Transverse colon (tissue), 4 donors: Measurements from ENCODE around the gene SBNO2. TPM values are rescaled to one million over a fixed set of nuclear protein-coding genes. Genes with fewer than 3 reads are reported as not detected.

ENCODE experiments used
- DNase-seq: peaks from one replicate; pipeline ENCODE4 v3.0.0-alpha.2; 2019
- H3K27ac ChIP-seq, 4 donors: fragments of 200-600 bp; sonication (generic); 2 replicates each; pipeline ENCODE4 v1.5.1; 2016 to 2018; ENCODE audit warnings: inconsistent platforms in 4 of 4
- H3K27me3 ChIP-seq: fragments of 200-600 bp; sonication (generic); 2 replicates; pipeline ENCODE4 v1.5.1; 2017; ENCODE audit warnings: inconsistent platforms
- H3K36me3 ChIP-seq, 4 donors: fragments of 200-600 bp; sonication (generic); 2 replicates each; pipeline ENCODE4 v1.5.1; 2017 to 2019; ENCODE audit warnings: inconsistent platforms in 4 of 4
- H3K4me1 ChIP-seq, 4 donors: fragments of 200-600 bp; sonication (generic); 2 replicates each; pipeline ENCODE4 v1.5.1; 2017 to 2020; ENCODE audit warnings: inconsistent platforms in 4 of 4
- H3K4me3 ChIP-seq, 4 donors: fragments of 200-600 bp; sonication (generic); 1 replicate in 1 of 4; 2 replicates in 3 of 4; pipeline versions ENCODE4 v1.5.1 to v1.6.1; 2017 to 2019; ENCODE audit warnings: inconsistent platforms in 4 of 4
- H3K9me3 ChIP-seq, 2 donors: fragments of 200-600 bp; sonication (generic); 2 replicates each; pipeline ENCODE4 v1.5.1; 2017 to 2019; ENCODE audit warnings: inconsistent platforms in 2 of 2
- CTCF ChIP-seq, 5 experiments: fragments of 200-600 bp in 3 of 5; fragments of 450-650 bp in 2 of 5; sonication (generic) in 3 of 5; IDR thresholded peaks; 1 replicate in 2 of 5; 2 replicates in 3 of 5; pipeline ENCODE4 v1.5.1; 2016 to 2017; ENCODE audit warnings: antibody characterized with exemption in 5 of 5, inconsistent platforms in 3 of 5, mild to moderate bottlenecking in 2 of 5, moderate library complexity in 1 of 5
- EP300 ChIP-seq: sonication (generic); formaldehyde crosslinking; IDR thresholded peaks from one replicate; pipeline ENCODE4 v1.6.1; 2017; ENCODE audit warnings: antibody characterized with exemption, low read depth
- POLR2A ChIP-seq: fragments of 450-650 bp; IDR thresholded peaks from one replicate; pipeline ENCODE4 v1.6.1; 2016; ENCODE audit warnings: antibody characterized with exemption, mild to moderate bottlenecking, moderate library complexity
- POLR2AphosphoS5 ChIP-seq, 3 donors: sonication (generic); formaldehyde crosslinking; IDR thresholded peaks; one replicate each; pipeline ENCODE4 v1.6.1; 2016; ENCODE audit warnings: antibody characterized with exemption in 3 of 3
- WGBS, 2 donors: methylation state at CpG; one replicate each; pipeline ENCODE4 v1.1.5; 2018; ENCODE audit warnings: low coverage in 1 of 2; 5-methylcytosine and 5-hydroxymethylcytosine counted together
- in situ Hi-C, 4 donors: fragments of 200-750 bp; cut with MboI; loops; one replicate each; pipeline versions ENCODE4 v1.15.0 to v1.15.1; 2017; ENCODE audit warnings: low sequenced_read_pairs in 3 of 4, low pct_ligation_motif_present in 1 of 4, low pct_unique_long_range_greater_than_20kb in 1 of 4
- intact Hi-C: fragments of 100-400 bp; cut with DNase I; formaldehyde crosslinking; loops from one replicate; pipeline ENCODE4 v1.15.1; 2023; ENCODE audit warnings: low total_unique reads
- total RNA-seq, 4 donors: library from RNA; depleted of rRNA; stranded (reverse); fragments of >200 nt; gene quantifications; one replicate each; pipeline ENCODE4 v1.1.0, GENCODE V29; 2016

SBNO2 gene
- total RNA-seq, 4 donors from 2014 or later = 34.5 to 142 (median 48.3) TPM

- H3K4me1 ChIP-seq = peaks cover 23 to 33% (median 28%) of the 10 kb centered on the region in 4 donors
- H3K36me3 ChIP-seq = no peaks in the 10 kb centered on the region
- intact Hi-C loops = no loop called here
- in situ Hi-C loops = no loop called here
- 92 to 94% methylated on average over 5 to 20 of the region's 20 CpGs for WGBS, 2 donors
- no peak for DNase-seq
- TF ChIP-seq POLR2A (no peak), EP300 (no peak), POLR2AphosphoS5 (IDR thresholded peaks at IDR 0.05) (no peak), CTCF (IDR thresholded peaks at IDR 0.05) (no peak)
- H3K27me3 ChIP-seq = peaks cover 9% of the 10 kb centered on the region
- no peak overlapping the region for H3K27ac ChIP-seq
- H3K4me3 ChIP-seq = no peak overlapping the region
- peaks cover 0 to 11% of the 10 kb centered on the region in 2 donors for H3K9me3 ChIP-seq
Measured at GRCh38 chr19:1061987-1062386, 112.1 kb downstream of the SBNO2 start.

GRCh38 chr19:1060689-1061088 is 113.4 kb downstream of the SBNO2 start:
- Histone ChIP-seq H3K36me3 (no peaks in the 10 kb centered on the region), H3K9me3 (peaks cover 0 to 13% of the 10 kb centered on the region in 2 donors), H3K27ac (no peak overlapping the region), H3K4me3 (no peak overlapping the region), H3K4me1 (peaks cover 12 to 20% (median 16%) of the 10 kb centered on the region in 4 donors), H3K27me3 (no peaks in the 10 kb centered on the region)
- TF ChIP-seq CTCF (IDR thresholded peaks at IDR 0.05) = no peak
- TF ChIP-seq POLR2A = no peak
- no peak for TF ChIP-seq POLR2AphosphoS5 (IDR thresholded peaks at IDR 0.05)
- no peak for TF ChIP-seq EP300
- WGBS, 2 donors = 71% methylated on average over 5 of the region's 5 CpGs; no CpG with 5 or more reads in 1 of the 2 donors
- intact Hi-C loops = no loop called here
- no peak for DNase-seq
- in situ Hi-C loops = no loop called here

- Histone ChIP-seq H3K27ac (no peak overlapping the region), H3K4me3 (no peak overlapping the region), H3K27me3 (no peaks in the 10 kb centered on the region), H3K4me1 (no peaks in the 10 kb centered on the region), H3K9me3 (peaks cover 0 to 13% of the 10 kb centered on the region in 2 donors), H3K36me3 (no peaks in the 10 kb centered on the region)
- TF ChIP-seq POLR2AphosphoS5 (IDR thresholded peaks at IDR 0.05) = no peak
- TF ChIP-seq POLR2A = no peak
- no peak for TF ChIP-seq EP300
- no peak for TF ChIP-seq CTCF (IDR thresholded peaks at IDR 0.05)
- DNase-seq = no peak
- in situ Hi-C loops (no loop called here), intact Hi-C loops (no loop called here)
- WGBS, 2 donors = 92% methylated on average over 5 of the region's 5 CpGs; no CpG with 5 or more reads in 1 of the 2 donors
Measured at GRCh38 chr19:1058112-1058511, 116.0 kb downstream of the SBNO2 start.

Other genes with a start within 250 kb of the SBNO2 start
- 1 to 10 TPM; 2.2 to 8.7 (median 4.3) TPM for gene ARID3A, start 248.2 kb downstream of the SBNO2 start, total RNA-seq
- 10 to 100 TPM; 23.1 to 47.4 (median 39.0) TPM for gene WDR18, start 189.9 kb downstream of the SBNO2 start, total RNA-seq
- 1 to 10 TPM in 1 of 4 donors, not detected in 3; 1.6 TPM for gene GRIN3B, start 173.8 kb downstream of the SBNO2 start, total RNA-seq
- gene TMEM259, start 153.1 kb downstream of the SBNO2 start, total RNA-seq = 100 to 1,000 TPM; 226 to 676 (median 303) TPM
- not detected for gene RNU6-2, start 152.7 kb downstream of the SBNO2 start, total RNA-seq
- 10 to 100 TPM; 39.2 to 57.6 (median 48.2) TPM for gene CNN2, start 147.7 kb downstream of the SBNO2 start, total RNA-seq
- gene ABCA7, start 134.2 kb downstream of the SBNO2 start, total RNA-seq = 100 to 1,000 TPM in 1 of 4 donors, 10 to 100 TPM in 3; 47.1 to 128 (median 82.0) TPM
- gene ARHGAP45, start 107.1 kb downstream of the SBNO2 start, total RNA-seq = 100 to 1,000 TPM in 1 of 4 donors, 10 to 100 TPM in 2, 1 to 10 TPM in 1; 10.0 to 174 (median 76.9) TPM
- gene POLR2E, start 78.9 kb downstream of the SBNO2 start, total RNA-seq = 100 to 1,000 TPM in 2 of 4 donors, 10 to 100 TPM in 2; 74.8 to 167 (median 103) TPM
- 100 to 1,000 TPM; 115 to 426 (median 261) TPM for gene GPX4, start 70.3 kb downstream of the SBNO2 start, total RNA-seq
- 100 to 1,000 TPM in 3 of 4 donors, 10 to 100 TPM in 1; 93.7 to 152 (median 103) TPM for gene STK11, start 31.5 kb upstream of the SBNO2 start, total RNA-seq
- gene CBARP, start 63.7 kb upstream of the SBNO2 start, total RNA-seq = 1 to 10 TPM in 1 of 4 donors, under 1 TPM in 2, not detected in 1; 0.32 to 5.2 (median 0.68) TPM
- gene ATP5F1D, start 67.5 kb upstream of the SBNO2 start, total RNA-seq = 100 to 1,000 TPM; 157 to 650 (median 240) TPM
- gene MIDN, start 74.3 kb upstream of the SBNO2 start, total RNA-seq = 100 to 1,000 TPM in 3 of 4 donors, 10 to 100 TPM in 1; 89.4 to 379 (median 116) TPM
- 100 to 1,000 TPM; 431 to 488 (median 460) TPM for gene CIRBP, start 95.1 kb upstream of the SBNO2 start, total RNA-seq
- 100 to 1,000 TPM in 2 of 4 donors, 10 to 100 TPM in 2; 72.5 to 116 (median 99.0) TPM for gene FAM174C, start 101.3 kb upstream of the SBNO2 start, total RNA-seq
- gene EFNA2, start 111.6 kb upstream of the SBNO2 start, total RNA-seq = 100 to 1,000 TPM in 1 of 4 donors, 10 to 100 TPM in 3; 30.5 to 112 (median 40.6) TPM
- gene NDUFS7, start 209.6 kb upstream of the SBNO2 start, total RNA-seq = 100 to 1,000 TPM in 3 of 4 donors, 10 to 100 TPM in 1; 32.2 to 196 (median 156) TPM
- gene GAMT, start 227.3 kb upstream of the SBNO2 start, total RNA-seq = 1 to 10 TPM; 1.4 to 4.4 (median 2.9) TPM
- 10 to 100 TPM; 36.3 to 77.2 (median 41.6) TPM for gene DAZAP1, start 233.3 kb upstream of the SBNO2 start, total RNA-seq